Heart left ventricle (tissue), 13 donors: ENCODE results near the gene SLC5A4.

Experiments used
- POLR2A ChIP-seq, 2 donors: fragments of 450-650 bp; IDR thresholded peaks; one replicate each; pipeline ENCODE4 v1.6.1; 2017; ENCODE audit warnings: antibody characterized with exemption in 2 of 2, mild to moderate bottlenecking in 2 of 2, moderate library complexity in 2 of 2
- TF ChIP-seq, protein P1 (sequence below), 12 donors: fragments of 200-600 bp; sonication (generic) in 4 of 12; IDR thresholded peaks; one replicate each; pipeline versions ENCODE4 v1.5.0 to v1.8.0; 2018 to 2022; ENCODE audit warnings: antibody characterized with exemption in 12 of 12, mild to moderate bottlenecking in 5 of 12
- donor health status: ischemic (EF 13 %, LVEDD 7.1; RV severe dilation, severe dysfunction).
- donor health status: DM: no; HTN: yes; CAD: no.
- donor health status: DM: no; HTN: no; CAD: no.
- donor health status: ischemic (EF 25% LVEDD 6.9; RV normal size, moderate dysfunction).
- donor health status: ischemic (EF 25% LVEDD 5.7; RV mildly dilated, moderate dysfunction).
- donor health status: ischemic (EF 35%, LVEDD 5.7; RV mildly dilated, moderate dysfunction).
- donor health status: nonischemic (EF 11% LVEDD 7.7; RV severe dilation, severe dysfunction).
- donor health status: DM: yes; HTN: yes; CAD: no.
- donor health status: PGD.
- donor health status: ischemic (EF 29% LVEDD 5.4; RV normal size, mild dysfunction).
- donor health status: nonischemic (EF 23%, LVEDD 6.1; RV moderate dilation, normal function).

DNA sequence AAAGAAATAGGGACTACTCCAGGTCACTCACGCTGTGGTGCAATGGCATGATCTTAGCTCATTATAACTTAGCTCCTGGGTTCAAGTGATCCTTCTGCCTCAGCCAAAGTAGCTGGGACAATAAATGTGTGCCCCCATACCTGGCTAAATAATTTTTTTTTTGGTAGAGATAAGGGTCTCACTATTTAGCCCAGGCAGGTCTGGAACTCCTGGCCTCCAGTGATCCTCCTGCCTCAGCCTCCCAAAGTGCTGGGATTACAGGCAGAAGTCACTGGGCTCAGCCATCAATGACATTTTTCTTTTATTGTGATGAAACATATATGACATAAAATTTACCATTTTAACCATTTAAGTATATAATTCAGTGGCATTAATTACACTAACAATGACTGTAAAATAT lies 10.6 kb downstream of the SLC5A4 start:
- TF ChIP-seq, protein P1, sequence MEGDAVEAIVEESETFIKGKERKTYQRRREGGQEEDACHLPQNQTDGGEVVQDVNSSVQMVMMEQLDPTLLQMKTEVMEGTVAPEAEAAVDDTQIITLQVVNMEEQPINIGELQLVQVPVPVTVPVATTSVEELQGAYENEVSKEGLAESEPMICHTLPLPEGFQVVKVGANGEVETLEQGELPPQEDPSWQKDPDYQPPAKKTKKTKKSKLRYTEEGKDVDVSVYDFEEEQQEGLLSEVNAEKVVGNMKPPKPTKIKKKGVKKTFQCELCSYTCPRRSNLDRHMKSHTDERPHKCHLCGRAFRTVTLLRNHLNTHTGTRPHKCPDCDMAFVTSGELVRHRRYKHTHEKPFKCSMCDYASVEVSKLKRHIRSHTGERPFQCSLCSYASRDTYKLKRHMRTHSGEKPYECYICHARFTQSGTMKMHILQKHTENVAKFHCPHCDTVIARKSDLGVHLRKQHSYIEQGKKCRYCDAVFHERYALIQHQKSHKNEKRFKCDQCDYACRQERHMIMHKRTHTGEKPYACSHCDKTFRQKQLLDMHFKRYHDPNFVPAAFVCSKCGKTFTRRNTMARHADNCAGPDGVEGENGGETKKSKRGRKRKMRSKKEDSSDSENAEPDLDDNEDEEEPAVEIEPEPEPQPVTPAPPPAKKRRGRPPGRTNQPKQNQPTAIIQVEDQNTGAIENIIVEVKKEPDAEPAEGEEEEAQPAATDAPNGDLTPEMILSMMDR (IDR thresholded peaks at IDR 0.05), result no peak
- TF ChIP-seq POLR2A (IDR thresholded peaks at IDR 0.05), result no peak
